HG02623 (cell line): ENCODE results near the gene PRKAG2.
A peak's percentile ranks its signal among the peaks of the same experiment; 100 is the strongest.

ENCODE experiments used
- ATAC-seq: cut with Tn5 transposase; IDR thresholded peaks from one replicate; pipeline ENCODE4 v1.9.1; 2021; ENCODE audit warnings: moderate library complexity; ENCODE audit not compliant: unreplicated experiment

Gene PRKAG2

GRCh38 chr7:151631570-151631952 lies 245.4 kb downstream of the PRKAG2 start:
- ATAC-seq: peak; percentile 24

- no peak for ATAC-seq
Observed at GRCh38 chr7:151630851-151631569, 245.9 kb downstream of the PRKAG2 start.

GRCh38 chr7:151630358-151630757 lies 246.6 kb downstream of the PRKAG2 start:
- no peak for ATAC-seq

- ATAC-seq: no peak
Observed at GRCh38 chr7:151629713-151630272, 247.1 kb downstream of the PRKAG2 start.

- no peak for ATAC-seq
Observed at GRCh38 chr7:151628846-151629604, 247.9 kb downstream of the PRKAG2 start.

GRCh38 chr7:151626422-151627115 lies 250.3 kb downstream of the PRKAG2 start:
- ATAC-seq: no peak

GRCh38 chr7:151625606-151626005 lies 251.3 kb downstream of the PRKAG2 start:
- no peak for ATAC-seq

GRCh38 chr7:151624246-151624928 lies 252.5 kb downstream of the PRKAG2 start:
- no peak for ATAC-seq

- ATAC-seq: no peak
Observed at GRCh38 chr7:151623766-151624165, 253.1 kb downstream of the PRKAG2 start.

GRCh38 chr7:151621961-151622360 lies 255.0 kb downstream of the PRKAG2 start:
- ATAC-seq: no peak

GRCh38 chr7:151616443-151617213 lies 260.3 kb downstream of the PRKAG2 start:
- no peak for ATAC-seq

- no peak for ATAC-seq
Observed at GRCh38 chr7:151615784-151616183, 261.1 kb downstream of the PRKAG2 start.

- no peak for ATAC-seq
Observed at GRCh38 chr7:151615058-151615457, 261.9 kb downstream of the PRKAG2 start.

- no peak for ATAC-seq
Observed at GRCh38 chr7:151614019-151614418, 262.9 kb downstream of the PRKAG2 start.

GRCh38 chr7:151611878-151612277 lies 265.0 kb downstream of the PRKAG2 start:
- ATAC-seq: no peak

GRCh38 chr7:151611041-151611440 lies 265.9 kb downstream of the PRKAG2 start:
- no peak for ATAC-seq

GRCh38 chr7:151608031-151608551 lies 268.8 kb downstream of the PRKAG2 start:
- no peak for ATAC-seq

- no peak for ATAC-seq
Observed at GRCh38 chr7:151607464-151607867, 269.4 kb downstream of the PRKAG2 start.

GRCh38 chr7:151603951-151604350 lies 273.0 kb downstream of the PRKAG2 start:
- no peak for ATAC-seq
